HepG2 (cell line): ENCODE data around the gene BPIFB2. TPM values are rescaled to one million over a fixed set of nuclear protein-coding genes. Genes with fewer than 3 reads are reported as not detected.

Experiments
- ARNTL ChIP-seq: sonication (generic); formaldehyde crosslinking; IDR thresholded peaks from 2 replicates; pipeline ENCODE4 v1.4.0; 2020; ENCODE audit warnings: mild to moderate bottlenecking, missing genetic modification reagents
- ATF2 ChIP-seq: sonication (generic); formaldehyde crosslinking; IDR thresholded peaks from 2 replicates; pipeline ENCODE4 v1.4.0; 2020; ENCODE audit warnings: missing genetic modification reagents
- CEBPG ChIP-seq: IDR thresholded peaks from 2 replicates; pipeline ENCODE4 v1.6.1; 2016
- FOXJ3 ChIP-seq: sonication (generic); formaldehyde crosslinking; IDR thresholded peaks from 2 replicates; pipeline ENCODE4 v1.4.0; 2020; ENCODE audit warnings: missing genetic modification reagents, mild to moderate bottlenecking, borderline replicate concordance
- GZF1 ChIP-seq: sonication (generic); formaldehyde crosslinking; IDR thresholded peaks from 2 replicates; pipeline ENCODE4 v1.5.1; 2020; ENCODE audit warnings: mild to moderate bottlenecking, missing genetic modification reagents
- NFE2L1 ChIP-seq: sonication (generic); formaldehyde crosslinking; IDR thresholded peaks from 2 replicates; pipeline ENCODE4 v1.4.0; 2020; ENCODE audit warnings: missing genetic modification reagents, mild to moderate bottlenecking, borderline replicate concordance
- NR2F1 ChIP-seq, 2 experiments: fragments of 450-650 bp in 1 of 2; formaldehyde crosslinking in 1 of 2; IDR thresholded peaks; 2 replicates each; pipeline versions ENCODE4 v1.5.0 to v1.6.1; 2016 to 2020; ENCODE audit warnings: mild to moderate bottlenecking in 1 of 2, missing compliant biosample characterization in 1 of 2, missing genetic modification reagents in 1 of 2, moderate library complexity in 1 of 2
- NRL ChIP-seq: sonication (generic); formaldehyde crosslinking; IDR thresholded peaks from 2 replicates; pipeline ENCODE4 v1.5.0; 2020; ENCODE audit warnings: missing genetic modification reagents, mild to moderate bottlenecking, moderate library complexity, borderline replicate concordance
- POLR2G ChIP-seq: fragments of 200-400 bp; formaldehyde crosslinking; IDR thresholded peaks from 2 replicates; pipeline ENCODE4 v1.6.1; 2018; ENCODE audit warnings: mild to moderate bottlenecking, low read depth, low read length, moderate library complexity
- PREB ChIP-seq: sonication (generic); formaldehyde crosslinking; IDR thresholded peaks from 2 replicates; pipeline ENCODE4 v1.4.0; 2020; ENCODE audit warnings: missing genetic modification reagents
- THAP8 ChIP-seq: sonication (generic); formaldehyde crosslinking; IDR thresholded peaks from 2 replicates; pipeline ENCODE4 v1.5.1; 2020; ENCODE audit warnings: missing genetic modification reagents, mild to moderate bottlenecking, borderline replicate concordance
- THAP9 ChIP-seq: sonication (generic); formaldehyde crosslinking; IDR thresholded peaks from 2 replicates; pipeline ENCODE4; 2020; ENCODE audit warnings: missing genetic modification reagents, mild to moderate bottlenecking, borderline replicate concordance
- ZBED4 ChIP-seq: sonication (generic); formaldehyde crosslinking; IDR thresholded peaks from 2 replicates; pipeline ENCODE4 v1.4.0; 2020; ENCODE audit warnings: missing genetic modification reagents, borderline replicate concordance
- ZBTB25 ChIP-seq: IDR thresholded peaks from 2 replicates; pipeline ENCODE4 v1.6.1; 2018; ENCODE audit warnings: missing genetic modification reagents
- ZBTB43 ChIP-seq: sonication (generic); formaldehyde crosslinking; conservative IDR thresholded peaks from 2 replicates; pipeline ENCODE4 v1.4.0; 2020; ENCODE audit warnings: missing genetic modification reagents
- ZNF616 ChIP-seq: sonication (generic); formaldehyde crosslinking; IDR thresholded peaks from 2 replicates; pipeline ENCODE4 v1.5.0; 2020; ENCODE audit warnings: low read depth, mild to moderate bottlenecking, missing genetic modification reagents
- polyA plus RNA-seq, 8 experiments: library from polyadenylated mRNA; depleted of rRNA in 3 of 8; stranded (reverse) in 7 of 8; unstranded in 1 of 8; fragments of >200 nt; fragmentation: Illumina TruSeq in 4 of 8; extraction: Trizol in 4 of 8; gene quantifications; 2 replicates each; pipeline versions ENCODE4 v1.2.1 to v1.2.3, GENCODE V29; 2011 to 2016; ENCODE audit warnings: low read depth in 4 of 8, missing spikeins in 1 of 8, mixed read lengths in 1 of 8; ENCODE audit not compliant: insufficient read depth in 1 of 8
- total RNA-seq, 5 experiments: library from RNA; depleted of rRNA; stranded (reverse); fragments of >200 nt; fragmentation: Illumina TruSeq; extraction: Trizol; gene quantifications; 2 replicates each; pipeline ENCODE4 v1.2.3, GENCODE V29; 2016; ENCODE audit warnings: low read depth in 1 of 5

BPIFB2 gene
- total and polyA plus RNA-seq, 2 of the 13 experiments (the other 11 are each of a cell fraction or from before 2014, with no cell fraction given), result 54.5 to 902 TPM

GRCh38 chr20:33005132-33005566 lies 2.4 kb upstream of the BPIFB2 start (continued):
- no peak for TF ChIP-seq ZBED4
- TF ChIP-seq ATF2 (CRISPR knock-in tag), result no peak
- TF ChIP-seq CEBPG (CRISPR knock-in tag), result no peak
- no peak for TF ChIP-seq THAP9
- TF ChIP-seq NR2F1 (CRISPR knock-in tag; IDR thresholded peaks at IDR 0.05), result no peak
- TF ChIP-seq NFE2L1, result no peak
- TF ChIP-seq PREB (CRISPR knock-in tag), result no peak
- no peak for TF ChIP-seq ZBTB25 (CRISPR knock-in tag)
- no peak for TF ChIP-seq THAP8 (CRISPR knock-in tag)
- TF ChIP-seq NRL, result no peak
- TF ChIP-seq POLR2G, result no peak
- TF ChIP-seq ARNTL, result no peak
- peak; percentile 30; the same call in 1 of the 2 replicates for TF ChIP-seq FOXJ3
- TF ChIP-seq GZF1 (CRISPR knock-in tag), result no peak
- TF ChIP-seq ZNF616 (CRISPR knock-in tag), result no peak
- 0 out of 2 replicates have a peak, but pooled peaks have one; percentile 32 for TF ChIP-seq ZBTB43 (CRISPR knock-in tag)
